Hematopoietic multipotent progenitor cell treated with erythropoietin and hydrocortisone succinate and interleukin-3 and kit ligand, for 8 days (in vitro differentiated cells): ENCODE data around the gene POLN.

ENCODE experiments used
- DNase-seq: peaks from one replicate; pipeline ENCODE4 v3.0.0-alpha.2; 2015

Gene POLN

GRCh38 chr4:2079926-2080325 lies 162.0 kb downstream of the POLN start:
- DNase-seq = no peak

GRCh38 chr4:2079006-2079405 lies 162.9 kb downstream of the POLN start:
- DNase-seq = no peak

- no peak for DNase-seq
Measured at GRCh38 chr4:2078584-2078983, 163.3 kb downstream of the POLN start.

GRCh38 chr4:2077537-2078460 lies 164.1 kb downstream of the POLN start:
- DNase-seq = no peak

DNA sequence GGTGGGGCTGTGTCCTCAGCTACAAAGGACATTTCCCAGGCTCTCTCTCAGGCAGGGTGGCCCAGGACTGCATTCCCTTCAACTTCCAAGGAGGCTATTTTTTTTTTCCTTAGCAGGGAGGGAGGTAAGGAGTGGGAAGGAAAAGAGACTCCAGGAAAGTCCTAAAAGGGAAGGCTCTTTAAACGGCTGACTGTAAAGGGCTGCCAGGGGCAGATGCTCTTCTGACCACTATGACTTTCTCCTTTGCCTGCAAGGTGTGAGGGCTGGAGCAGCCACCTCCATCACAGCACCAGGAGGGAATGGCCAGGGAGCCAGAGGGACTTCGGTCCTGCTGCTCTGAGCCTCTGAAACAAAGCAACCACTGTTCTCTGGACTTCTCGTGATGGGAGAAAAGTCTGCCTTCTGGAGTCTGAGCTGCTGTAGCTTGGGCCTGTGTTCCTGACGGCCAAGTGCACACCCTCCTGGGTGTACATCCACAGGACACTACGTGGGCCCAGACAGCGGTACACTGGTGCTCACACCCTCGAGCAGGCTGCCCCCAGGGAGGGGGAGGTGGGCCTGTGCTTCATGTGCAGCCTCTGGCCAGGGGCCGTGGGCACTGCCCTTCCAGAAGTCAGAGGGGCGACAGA lies 164.9 kb downstream of the POLN start:
- DNase-seq = no peak

DNA sequence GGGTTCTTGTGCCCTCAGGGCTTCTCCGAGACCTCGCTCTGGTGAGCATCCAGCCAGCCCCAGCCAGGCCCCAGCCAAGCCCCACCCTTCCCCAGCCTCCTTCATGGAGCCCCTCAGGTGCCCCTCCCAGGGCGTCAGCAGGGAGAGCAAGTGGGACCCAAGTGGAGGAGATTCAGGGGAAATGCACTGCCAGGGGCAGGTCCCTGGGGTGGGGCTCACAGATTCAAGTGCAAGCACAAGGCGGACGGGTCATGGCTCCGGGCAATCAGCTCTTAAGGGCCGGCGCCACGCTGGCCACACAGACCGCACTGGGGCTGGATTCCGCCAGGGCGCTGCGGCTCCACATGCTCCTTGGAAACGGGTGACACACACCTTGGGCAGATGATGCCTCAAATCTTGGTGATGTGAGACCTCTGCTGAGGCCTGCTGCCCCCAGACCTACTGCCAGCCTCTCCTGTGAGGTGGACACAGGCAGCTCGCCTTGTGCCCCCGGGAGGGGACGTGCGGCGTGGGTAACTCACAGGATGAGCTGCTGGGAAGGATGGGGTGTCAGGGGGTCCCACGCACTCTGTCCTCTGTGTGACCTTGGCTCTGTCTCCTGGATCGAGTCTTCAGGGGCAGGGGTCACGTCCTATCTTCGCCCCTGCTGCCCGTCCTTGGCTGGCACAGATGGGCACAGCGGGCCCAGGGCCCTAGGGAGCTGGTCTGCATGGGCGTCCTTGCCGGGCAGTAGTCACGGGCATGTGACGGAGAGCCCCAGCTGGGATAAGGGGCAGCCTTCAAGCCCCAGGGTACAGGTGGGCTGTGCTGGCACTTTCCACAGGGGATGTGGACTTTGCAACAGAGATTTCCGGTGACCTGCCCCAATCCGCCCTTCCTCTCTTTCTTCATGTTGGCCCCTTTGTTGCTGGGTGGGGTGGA lies 165.7 kb downstream of the POLN start:
- no peak for DNase-seq

DNA sequence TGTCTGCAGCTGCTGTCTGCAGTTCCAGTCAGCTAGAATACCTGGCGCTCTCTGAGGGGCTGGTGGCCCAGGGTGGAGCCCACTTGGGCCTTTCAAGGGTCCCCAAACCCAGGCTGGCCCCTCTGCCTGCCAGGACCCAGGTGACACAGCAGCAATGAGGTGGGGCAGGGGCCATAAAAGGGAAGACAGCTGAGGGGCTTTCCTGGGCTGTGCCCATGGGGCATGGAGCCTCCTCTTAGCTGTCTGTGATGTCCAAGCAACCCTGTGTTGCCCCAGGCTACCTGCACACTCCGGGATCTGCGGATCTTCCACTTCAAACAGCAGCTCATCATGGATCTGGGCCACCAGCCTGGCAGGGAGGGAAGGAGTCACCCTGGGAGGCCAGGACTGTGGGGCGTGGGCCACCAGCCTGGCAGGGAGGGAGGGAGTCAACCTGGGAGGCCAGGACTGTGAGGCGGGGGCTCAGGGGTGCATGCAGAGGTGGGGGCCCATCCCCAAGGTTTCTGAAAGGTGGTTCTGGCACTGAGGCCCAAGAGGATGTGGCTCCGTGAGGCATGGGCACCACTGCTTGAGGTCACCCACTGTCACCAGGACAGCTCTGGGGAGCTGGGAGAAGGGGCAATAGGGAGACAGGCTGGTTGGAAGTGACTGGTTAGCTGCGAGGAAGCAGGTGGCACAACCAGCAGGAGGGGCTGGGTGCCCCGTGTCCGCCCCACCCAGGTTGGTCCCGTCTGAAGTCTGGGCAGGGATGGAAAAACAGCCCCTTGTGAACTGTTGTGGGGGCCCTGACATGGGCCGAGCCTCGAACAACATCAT lies 166.5 kb downstream of the POLN start:
- no peak for DNase-seq

GRCh38 chr4:2074588-2074987 lies 167.3 kb downstream of the POLN start:
- DNase-seq = no peak

DNA sequence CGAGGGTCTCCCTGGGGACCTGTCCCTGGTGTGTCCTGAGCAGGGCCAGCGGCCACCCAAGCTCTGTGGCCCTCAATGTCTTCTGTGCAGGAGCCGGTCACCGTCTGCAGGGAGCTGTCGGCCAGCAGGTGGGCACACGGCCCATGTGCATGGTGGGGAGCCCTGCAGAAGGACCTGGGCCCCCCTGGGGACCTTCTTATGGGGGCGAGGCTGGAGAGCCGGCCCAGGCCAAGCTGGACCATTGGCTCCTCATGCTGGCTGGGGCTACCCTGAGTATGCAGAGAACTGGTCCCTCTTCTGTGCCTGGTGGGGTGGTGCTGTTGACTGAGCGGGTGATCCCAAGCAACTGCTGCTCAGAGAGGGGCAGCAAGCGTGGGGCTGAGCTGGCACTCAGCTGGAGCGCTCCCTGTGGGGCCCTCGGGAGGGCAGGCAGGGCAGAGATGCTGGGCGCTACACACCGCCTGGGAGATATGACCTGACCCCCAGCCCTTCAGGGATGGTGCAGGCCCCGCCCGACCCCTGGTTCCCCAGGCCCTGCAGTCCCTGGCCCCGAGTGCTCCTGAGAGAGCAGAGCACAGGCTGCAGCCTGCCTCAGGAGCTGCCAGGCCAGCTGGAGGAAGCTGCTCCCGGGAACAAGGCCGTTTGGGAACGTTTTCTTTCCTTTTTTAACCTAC lies 168.0 kb downstream of the POLN start:
- no peak for DNase-seq

- no peak for DNase-seq
Measured at GRCh38 chr4:2072971-2073807, 168.7 kb downstream of the POLN start.

GRCh38 chr4:2071912-2072867 lies 169.7 kb downstream of the POLN start:
- DNase-seq = no peak

DNA sequence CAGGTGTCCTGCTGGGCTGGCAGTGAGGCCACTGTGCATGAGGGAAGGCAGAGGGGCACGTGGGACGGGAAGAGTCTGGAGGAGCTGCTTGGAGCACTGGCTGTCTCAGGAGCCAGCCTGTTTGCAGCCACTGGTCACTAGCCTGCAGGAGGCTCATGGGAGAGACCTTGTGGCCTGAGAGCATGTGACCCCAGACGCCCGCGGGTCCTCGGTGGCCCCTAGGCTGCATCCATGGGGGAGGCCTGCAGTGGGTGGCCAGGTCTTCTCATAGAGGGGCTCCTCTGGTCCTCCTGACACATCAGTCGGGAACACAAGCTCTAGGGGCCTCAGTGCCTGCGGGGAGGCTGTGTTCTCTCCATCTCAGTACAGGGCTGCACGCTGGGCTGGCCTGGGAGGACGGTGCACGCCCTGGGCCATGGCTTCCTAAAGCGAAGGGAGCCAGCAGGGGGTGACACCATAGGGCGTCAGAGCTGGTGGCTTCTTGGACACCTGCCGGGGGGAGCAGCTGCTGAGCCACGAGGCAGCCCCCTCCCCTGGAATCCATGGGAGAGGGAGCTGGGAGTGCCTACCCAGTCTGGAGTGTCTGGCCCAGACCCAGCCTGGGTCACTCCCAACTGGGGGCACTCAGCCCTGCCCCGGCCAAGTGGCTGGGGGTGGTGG lies 170.5 kb downstream of the POLN start:
- DNase-seq = no peak

DNA sequence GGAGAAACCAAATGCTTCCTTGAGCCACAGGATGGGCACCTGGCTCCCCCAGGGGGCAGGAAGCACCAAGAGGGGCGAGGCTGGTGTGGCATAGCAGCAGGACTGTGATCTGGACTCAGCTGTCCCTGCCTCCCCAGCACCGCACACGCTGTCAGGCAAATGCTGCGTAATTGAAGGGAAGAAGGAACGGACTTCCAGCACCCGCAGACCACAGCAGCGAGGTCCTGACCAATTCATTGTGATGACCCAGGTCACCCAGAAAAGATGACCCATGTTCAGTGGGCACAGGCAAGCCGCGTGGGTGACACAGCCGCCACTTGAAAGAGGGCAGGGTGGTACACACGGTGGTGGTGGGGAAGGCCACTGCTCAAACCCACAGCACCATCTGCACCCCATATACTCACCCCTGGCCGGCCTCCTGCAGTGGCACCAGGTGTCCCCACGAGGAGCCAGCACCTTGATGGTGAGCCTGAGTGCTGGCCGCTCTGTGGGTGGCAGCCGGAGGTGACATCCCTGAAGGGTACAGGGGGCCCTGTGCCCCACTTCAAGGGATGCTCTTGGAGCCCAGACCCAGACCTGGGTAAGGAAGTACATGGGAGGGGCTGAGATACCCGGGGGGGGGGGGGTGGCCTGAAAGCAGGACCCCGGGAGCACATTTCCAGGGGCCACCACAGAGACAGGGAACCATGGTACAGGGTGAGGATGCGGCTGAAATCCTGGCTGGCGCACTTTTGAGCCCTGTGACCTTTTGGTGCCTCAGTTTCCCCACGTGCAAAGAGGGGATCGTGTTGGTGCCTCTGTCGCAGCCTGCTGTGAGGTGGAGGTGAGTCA lies 171.3 kb downstream of the POLN start:
- DNase-seq = no peak

DNA sequence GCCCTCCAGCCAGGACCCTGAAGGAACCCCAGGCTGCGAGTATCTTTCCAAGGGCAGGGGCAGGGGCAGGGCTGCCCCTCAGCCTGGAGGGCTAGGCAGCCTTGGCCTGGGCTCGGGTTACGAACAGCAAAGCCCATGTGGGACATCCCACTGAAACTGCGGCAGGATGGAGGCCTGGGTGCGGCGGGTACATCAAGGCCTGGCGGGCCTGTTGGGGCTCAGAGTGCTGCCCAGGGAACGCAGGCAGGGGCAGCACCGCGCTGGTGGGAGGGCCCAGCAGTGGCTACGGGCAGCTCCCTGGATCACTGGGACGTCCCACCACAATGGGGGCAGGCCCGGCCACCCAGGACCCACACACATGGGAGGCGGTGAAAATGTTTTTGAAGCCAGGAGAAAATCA lies 171.9 kb downstream of the POLN start:
- DNase-seq = no peak

- DNase-seq = no peak
Measured at GRCh38 chr4:2069161-2069971, 172.6 kb downstream of the POLN start.

DNA sequence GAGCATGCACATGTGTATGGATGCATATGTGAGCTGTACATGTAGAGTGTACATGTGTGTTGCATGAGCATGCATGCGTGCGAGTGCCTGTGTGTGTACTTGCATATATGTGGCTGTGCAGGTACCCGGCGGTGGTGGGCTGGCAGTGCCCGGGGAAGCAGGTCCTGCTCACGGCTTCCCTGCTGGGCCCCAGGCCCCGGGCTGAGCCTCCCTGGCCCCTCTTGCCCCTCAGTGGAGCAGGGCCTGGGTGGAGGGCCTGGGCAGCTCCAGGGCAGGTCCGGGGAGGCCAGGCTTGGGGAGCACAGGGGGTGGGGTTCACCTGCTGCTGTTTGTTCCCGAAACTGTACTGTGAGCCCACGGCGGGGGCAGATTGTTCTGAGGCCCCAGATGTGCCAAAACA lies 173.4 kb downstream of the POLN start:
- no peak for DNase-seq

- no peak for DNase-seq
Measured at GRCh38 chr4:2068198-2068470, 173.8 kb downstream of the POLN start.
